Neutrophil (primary cell): Measurements from ENCODE around the gene LMAN1L.
A peak's percentile ranks its signal among the peaks of the same experiment; 100 is the strongest.

ENCODE experiments used
- H3K27ac ChIP-seq: fragments of 200-600 bp; sonication (generic); 2 replicates; pipeline ENCODE4 v1.5.1; 2016; ENCODE audit warnings: mild to moderate bottlenecking, moderate library complexity
- H3K27me3 ChIP-seq: fragments of 200-600 bp; sonication (generic); 2 replicates; pipeline ENCODE4 v1.6.0; 2016; ENCODE audit warnings: mild to moderate bottlenecking
- H3K36me3 ChIP-seq: fragments of 200-600 bp; sonication (generic); 2 replicates; pipeline ENCODE4 v1.5.1; 2017
- H3K4me1 ChIP-seq, 2 experiments: fragments of 200-600 bp in 1 of 2; sonication (generic) in 1 of 2; 1 replicate in 1 of 2; 2 replicates in 1 of 2; pipeline versions ENCODE4 v1.5.1 to v1.6.1; 2013 to 2016; ENCODE audit warnings: low read depth in 1 of 2, low read length in 1 of 2, mild to moderate bottlenecking in 1 of 2, moderate library complexity in 1 of 2; ENCODE audit not compliant: control insufficient read depth in 1 of 2, insufficient read depth in 1 of 2
- H3K4me3 ChIP-seq, 2 experiments: fragments of 200-600 bp in 1 of 2; sonication (generic) in 1 of 2; 1 replicate in 1 of 2; 2 replicates in 1 of 2; pipeline ENCODE4 v1.5.1; 2013 to 2016; ENCODE audit warnings: low read depth in 1 of 2, low read length in 1 of 2, mild to moderate bottlenecking in 1 of 2, moderate library complexity in 1 of 2
- H3K9me3 ChIP-seq: fragments of 200-600 bp; sonication (generic); 2 replicates; pipeline ENCODE4 v1.5.1; 2016
- TF ChIP-seq, protein P1 (sequence below): fragments of 200-600 bp; sonication (generic); IDR thresholded peaks from 2 replicates; pipeline ENCODE4 v1.5.1; 2016; ENCODE audit warnings: antibody characterized with exemption

LMAN1L gene

DNA sequence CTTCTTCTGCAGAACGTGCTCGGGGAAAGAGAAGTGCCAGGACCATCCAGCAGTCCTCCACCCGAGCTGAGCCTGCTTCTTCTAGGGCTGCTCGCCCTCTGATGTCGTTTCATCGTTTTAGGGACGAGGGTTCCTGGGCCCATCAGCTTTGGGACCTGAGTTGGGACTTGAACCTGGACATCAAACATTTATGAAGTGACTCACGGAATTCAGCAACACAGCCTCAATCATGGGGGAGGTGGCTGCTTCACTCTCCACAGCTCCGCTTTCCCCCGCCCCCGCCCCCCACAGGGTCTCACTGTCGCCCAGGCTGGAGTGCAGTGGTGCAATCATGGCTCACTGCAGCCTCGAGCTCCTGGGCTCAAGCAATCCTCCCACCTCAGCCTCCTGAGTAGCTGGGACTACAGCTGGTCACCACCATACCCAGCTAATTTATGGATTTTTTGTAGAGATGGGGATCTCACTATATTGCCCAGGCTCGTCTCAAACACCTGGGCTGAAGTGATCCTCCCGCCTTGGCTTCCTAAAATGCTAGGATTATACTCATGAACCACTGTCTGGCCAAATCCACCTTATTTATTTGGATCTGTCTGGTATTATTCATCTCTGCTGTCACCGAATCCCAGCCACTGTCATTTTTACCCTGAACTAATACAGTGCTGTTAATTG is 61.3 kb downstream of the LMAN1L start:
- H3K4me3 ChIP-seq = peak overlapping the region; percentile 73 to 75
- H3K27ac ChIP-seq = peak overlapping the region; percentile 90
- peaks cover 46 to 48% of the 10 kb centered on the region in 2 experiments for H3K4me1 ChIP-seq
- H3K36me3 ChIP-seq = no peaks in the 10 kb centered on the region
- H3K9me3 ChIP-seq = no peaks in the 10 kb centered on the region
- no peaks in the 10 kb centered on the region for H3K27me3 ChIP-seq
- TF ChIP-seq, protein P1, sequence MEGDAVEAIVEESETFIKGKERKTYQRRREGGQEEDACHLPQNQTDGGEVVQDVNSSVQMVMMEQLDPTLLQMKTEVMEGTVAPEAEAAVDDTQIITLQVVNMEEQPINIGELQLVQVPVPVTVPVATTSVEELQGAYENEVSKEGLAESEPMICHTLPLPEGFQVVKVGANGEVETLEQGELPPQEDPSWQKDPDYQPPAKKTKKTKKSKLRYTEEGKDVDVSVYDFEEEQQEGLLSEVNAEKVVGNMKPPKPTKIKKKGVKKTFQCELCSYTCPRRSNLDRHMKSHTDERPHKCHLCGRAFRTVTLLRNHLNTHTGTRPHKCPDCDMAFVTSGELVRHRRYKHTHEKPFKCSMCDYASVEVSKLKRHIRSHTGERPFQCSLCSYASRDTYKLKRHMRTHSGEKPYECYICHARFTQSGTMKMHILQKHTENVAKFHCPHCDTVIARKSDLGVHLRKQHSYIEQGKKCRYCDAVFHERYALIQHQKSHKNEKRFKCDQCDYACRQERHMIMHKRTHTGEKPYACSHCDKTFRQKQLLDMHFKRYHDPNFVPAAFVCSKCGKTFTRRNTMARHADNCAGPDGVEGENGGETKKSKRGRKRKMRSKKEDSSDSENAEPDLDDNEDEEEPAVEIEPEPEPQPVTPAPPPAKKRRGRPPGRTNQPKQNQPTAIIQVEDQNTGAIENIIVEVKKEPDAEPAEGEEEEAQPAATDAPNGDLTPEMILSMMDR = no peak
